ENCODE results near the gene NFIB.

DNA sequence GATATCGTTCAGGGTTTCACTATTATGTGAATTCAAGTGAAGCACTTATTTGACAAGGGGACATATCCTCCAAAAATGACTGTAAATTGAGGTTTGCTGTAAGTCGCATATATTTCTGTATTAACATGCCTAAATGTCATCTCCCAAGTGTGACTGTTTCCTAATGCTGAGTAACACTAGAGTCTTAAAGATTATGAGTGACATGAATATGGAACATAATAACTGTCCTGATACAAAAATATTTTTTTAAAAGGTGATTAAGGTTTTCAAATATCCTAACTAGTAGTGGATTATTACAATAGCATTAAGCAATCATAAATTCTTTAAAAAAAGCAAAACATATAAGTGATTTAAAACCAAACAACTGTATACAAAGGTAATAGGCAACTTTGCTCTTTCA is 3.6 kb downstream of the NFIB start:
- TF ChIP-seq, protein P1, sequence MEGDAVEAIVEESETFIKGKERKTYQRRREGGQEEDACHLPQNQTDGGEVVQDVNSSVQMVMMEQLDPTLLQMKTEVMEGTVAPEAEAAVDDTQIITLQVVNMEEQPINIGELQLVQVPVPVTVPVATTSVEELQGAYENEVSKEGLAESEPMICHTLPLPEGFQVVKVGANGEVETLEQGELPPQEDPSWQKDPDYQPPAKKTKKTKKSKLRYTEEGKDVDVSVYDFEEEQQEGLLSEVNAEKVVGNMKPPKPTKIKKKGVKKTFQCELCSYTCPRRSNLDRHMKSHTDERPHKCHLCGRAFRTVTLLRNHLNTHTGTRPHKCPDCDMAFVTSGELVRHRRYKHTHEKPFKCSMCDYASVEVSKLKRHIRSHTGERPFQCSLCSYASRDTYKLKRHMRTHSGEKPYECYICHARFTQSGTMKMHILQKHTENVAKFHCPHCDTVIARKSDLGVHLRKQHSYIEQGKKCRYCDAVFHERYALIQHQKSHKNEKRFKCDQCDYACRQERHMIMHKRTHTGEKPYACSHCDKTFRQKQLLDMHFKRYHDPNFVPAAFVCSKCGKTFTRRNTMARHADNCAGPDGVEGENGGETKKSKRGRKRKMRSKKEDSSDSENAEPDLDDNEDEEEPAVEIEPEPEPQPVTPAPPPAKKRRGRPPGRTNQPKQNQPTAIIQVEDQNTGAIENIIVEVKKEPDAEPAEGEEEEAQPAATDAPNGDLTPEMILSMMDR (IDR thresholded peaks at IDR 0.05) = no peak
- no peak for TF ChIP-seq POLR2AphosphoS5 (IDR thresholded peaks at IDR 0.05)
